Measurements from ENCODE around the gene HRH3.

The HRH3 gene

GRCh38 chr20:62174021-62174804, 45.9 kb downstream of the HRH3 start:
- no peak for DNase-seq

GRCh38 chr20:62172666-62173065, 47.4 kb downstream of the HRH3 start:
- DNase-seq = no peak

GRCh38 chr20:62171245-62171644, 48.8 kb downstream of the HRH3 start:
- no peak for DNase-seq

GRCh38 chr20:62170536-62170935, 49.5 kb downstream of the HRH3 start:
- no peak for DNase-seq

- DNase-seq = no peak
Observed at GRCh38 chr20:62168890-62169435, 51.1 kb downstream of the HRH3 start.

GRCh38 chr20:62168061-62168460, 52.0 kb downstream of the HRH3 start:
- no peak for DNase-seq

GRCh38 chr20:62167474-62167873, 52.6 kb downstream of the HRH3 start:
- DNase-seq = no peak

GRCh38 chr20:62165762-62166399, 54.2 kb downstream of the HRH3 start:
- no peak for DNase-seq

All from NCI-H774 (cell line).